ENCODE data around the gene KIAA0825. TPM values are rescaled to one million over a fixed set of nuclear protein-coding genes. Genes with fewer than 3 reads are reported as not detected.

The KIAA0825 gene
- total and polyA plus RNA-seq, 2 experiments from 2014 or later, result 3.0 to 7.0 TPM

DNA sequence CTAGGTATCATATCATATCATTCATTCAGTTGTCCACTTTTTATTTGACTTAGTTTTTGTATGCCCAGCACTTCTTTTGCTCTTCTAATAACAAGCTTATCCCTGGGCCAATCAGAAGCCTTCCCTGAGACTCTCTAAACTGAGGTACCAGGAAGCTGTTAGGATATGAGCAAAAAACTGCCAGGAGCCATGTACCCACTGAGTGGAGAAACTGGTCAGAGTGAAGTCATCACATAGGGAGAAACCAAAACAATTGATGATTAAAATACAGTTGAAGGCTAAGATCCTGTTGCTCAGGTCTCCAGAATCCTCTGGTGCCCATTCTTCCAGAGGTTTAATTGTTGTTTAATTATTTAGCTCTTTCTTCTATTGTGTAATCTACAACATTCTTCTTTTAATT lies 120.2 kb downstream of the KIAA0825 start:
- Histone ChIP-seq H3K79me2 (ENCODE audit: insufficient read depth) (no peaks in the 10 kb centered on the region), H3K27ac (no peak overlapping the region), H3K9ac (no peak overlapping the region), H2AFZ (no peak overlapping the region), H3K9me3 (ENCODE audit: low read depth) (no peaks in the 10 kb centered on the region), H3K4me3 (no peak overlapping the region), H3K4me1 (ENCODE audit: insufficient read depth) (no peaks in the 10 kb centered on the region), H3K36me3 (ENCODE audit: low read depth) (no peaks in the 10 kb centered on the region), H4K20me1 (ENCODE audit: insufficient read depth) (no peaks in the 10 kb centered on the region), H3K4me2 (ENCODE audit: unreplicated experiment) (no peak overlapping the region), H3K27me3 (replicated peaks; ENCODE audit: insufficient read depth) (no peaks in the 10 kb centered on the region), H3F3A (ENCODE audit: insufficient read depth) (no peaks in the 10 kb centered on the region), H3K9me2 (ENCODE audit: insufficient read depth) (no peaks in the 10 kb centered on the region)
- DNase-seq, result no peak
- in situ Hi-C loops (cut with MboI), result no loop called here
- TF ChIP-seq EZH2phosphoT487 (IDR thresholded peaks at IDR 0.05; ENCODE audit: insufficient read depth, low read depth) (no peak), EZH2 (IDR thresholded peaks at IDR 0.05; ENCODE audit: insufficient read depth, poor library complexity, severe bottlenecking) (no peak)

DNA sequence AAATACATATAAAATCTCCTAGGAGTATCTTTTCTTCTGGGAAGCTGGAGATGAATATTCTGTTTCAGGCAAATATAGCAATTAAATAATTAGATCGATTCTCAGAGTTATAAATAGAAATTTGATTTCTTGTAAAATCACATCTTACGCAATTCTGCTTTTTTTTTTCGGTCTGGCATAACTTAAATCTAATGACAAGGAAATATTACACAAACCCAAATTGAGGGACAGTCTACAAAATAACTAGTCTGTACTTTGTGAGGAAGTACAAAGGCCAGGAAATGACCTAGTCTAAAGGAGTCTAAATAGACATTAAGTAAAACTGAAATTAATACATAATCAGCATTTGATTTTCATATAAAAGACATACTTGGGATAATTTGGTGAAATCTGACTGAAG lies 133.3 kb downstream of the KIAA0825 start:
- H3K27ac ChIP-seq, result no peak overlapping the region
- no peak overlapping the region for H3K4me2 ChIP-seq (ENCODE audit: unreplicated experiment)
- H3K79me2 ChIP-seq (ENCODE audit: insufficient read depth), result no peaks in the 10 kb centered on the region
- H3K9me2 ChIP-seq (ENCODE audit: insufficient read depth), result no peaks in the 10 kb centered on the region
- peaks cover 8% of the 10 kb centered on the region for H3K4me1 ChIP-seq (ENCODE audit: insufficient read depth)
- 54 to 60% methylated on average over 3 of the region's 3 CpGs for WGBS, 2 experiments (ENCODE audit: low coverage in 1 of 2, low lambda C conversion rate in 2 of 2, missing lambda C conversion rate in 2 of 2)
- H3K27me3 ChIP-seq (replicated peaks; ENCODE audit: insufficient read depth), result no peaks in the 10 kb centered on the region
- no peaks in the 10 kb centered on the region for H3K9me3 ChIP-seq (ENCODE audit: low read depth)
- no peak overlapping the region for H3K9ac ChIP-seq
- DNase-seq, result no peak
- TF ChIP-seq EZH2phosphoT487 (IDR thresholded peaks at IDR 0.05; ENCODE audit: insufficient read depth, low read depth), result no peak
- in situ Hi-C loops (cut with MboI), result no loop called here
- no peaks in the 10 kb centered on the region for H4K20me1 ChIP-seq (ENCODE audit: insufficient read depth)
- no peak overlapping the region for H3K4me3 ChIP-seq
- no peaks in the 10 kb centered on the region for H3F3A ChIP-seq (ENCODE audit: insufficient read depth)
- H2AFZ ChIP-seq, result no peak overlapping the region
- H3K36me3 ChIP-seq (ENCODE audit: low read depth), result no peaks in the 10 kb centered on the region

DNA sequence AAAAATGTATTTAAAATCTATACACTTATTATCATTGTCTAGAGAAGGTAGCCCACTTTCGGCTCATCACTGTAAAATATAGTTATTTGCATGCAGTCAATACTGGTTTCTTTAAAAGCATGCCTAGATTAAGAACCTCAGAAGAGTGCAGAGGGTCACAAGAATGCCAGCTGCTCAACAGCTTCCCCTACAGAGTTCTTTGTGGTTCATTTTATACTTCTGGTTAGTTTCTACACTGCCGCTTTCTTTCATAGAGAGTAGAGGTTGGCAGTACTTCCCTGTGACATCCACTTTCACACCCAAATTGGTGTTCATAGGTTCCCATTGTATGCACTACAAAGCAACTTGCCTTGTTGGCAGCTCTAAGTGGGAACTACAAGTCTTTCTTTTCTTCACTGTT lies 137.3 kb downstream of the KIAA0825 start:
- DNase-seq, result no peak
- Histone ChIP-seq H3K9ac (no peak overlapping the region), H3K4me1 (ENCODE audit: insufficient read depth) (peaks cover 9% of the 10 kb centered on the region), H3K27me3 (replicated peaks; ENCODE audit: insufficient read depth) (no peaks in the 10 kb centered on the region), H3K9me2 (ENCODE audit: insufficient read depth) (no peaks in the 10 kb centered on the region), H3K9me3 (ENCODE audit: low read depth) (no peaks in the 10 kb centered on the region), H4K20me1 (ENCODE audit: insufficient read depth) (no peaks in the 10 kb centered on the region), H3K4me2 (ENCODE audit: unreplicated experiment) (no peak overlapping the region), H3K36me3 (ENCODE audit: low read depth) (no peaks in the 10 kb centered on the region), H3F3A (ENCODE audit: insufficient read depth) (no peaks in the 10 kb centered on the region), H3K4me3 (no peak overlapping the region), H2AFZ (no peak overlapping the region), H3K27ac (no peak overlapping the region), H3K79me2 (ENCODE audit: insufficient read depth) (no peaks in the 10 kb centered on the region)
- WGBS, 2 experiments (ENCODE audit: low coverage in 1 of 2, low lambda C conversion rate in 2 of 2, missing lambda C conversion rate in 2 of 2), result 99 to 100% methylated on average over 2 of the region's 2 CpGs
- TF ChIP-seq EZH2phosphoT487 (IDR thresholded peaks at IDR 0.05; ENCODE audit: insufficient read depth, low read depth) (no peak), EZH2 (IDR thresholded peaks at IDR 0.05; ENCODE audit: insufficient read depth, poor library complexity, severe bottlenecking) (no peak)
- in situ Hi-C loops (cut with MboI), result no loop called here

DNA sequence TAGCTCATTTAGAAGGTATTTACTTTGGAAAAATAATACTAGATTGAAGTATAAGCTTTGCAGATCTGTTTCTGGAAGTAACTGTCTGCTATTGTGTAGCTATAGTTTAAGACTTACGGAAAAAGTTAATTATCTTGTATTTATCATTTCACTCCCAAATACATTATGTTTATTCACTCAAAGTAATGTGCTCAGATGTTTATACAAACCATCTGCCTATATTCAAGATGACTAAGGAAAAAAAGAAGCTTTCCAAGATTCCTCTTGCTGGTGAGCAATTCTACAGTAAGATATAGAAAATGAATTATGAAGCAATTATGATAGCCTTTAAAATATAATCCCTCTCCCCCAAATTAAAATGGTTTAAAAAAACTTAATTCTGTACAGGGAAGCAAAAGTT lies 137.9 kb downstream of the KIAA0825 start:
- Histone ChIP-seq H3K4me1 (ENCODE audit: insufficient read depth) (peaks cover 9% of the 10 kb centered on the region), H3K4me2 (ENCODE audit: unreplicated experiment) (no peak overlapping the region), H2AFZ (no peak overlapping the region), H4K20me1 (ENCODE audit: insufficient read depth) (no peaks in the 10 kb centered on the region), H3K9me3 (ENCODE audit: low read depth) (no peaks in the 10 kb centered on the region), H3F3A (ENCODE audit: insufficient read depth) (no peaks in the 10 kb centered on the region), H3K9me2 (ENCODE audit: insufficient read depth) (no peaks in the 10 kb centered on the region), H3K9ac (no peak overlapping the region), H3K79me2 (ENCODE audit: insufficient read depth) (no peaks in the 10 kb centered on the region), H3K4me3 (no peak overlapping the region), H3K27ac (no peak overlapping the region), H3K27me3 (replicated peaks; ENCODE audit: insufficient read depth) (no peaks in the 10 kb centered on the region), H3K36me3 (ENCODE audit: low read depth) (no peaks in the 10 kb centered on the region)
- DNase-seq, result peak; percentile 53
- TF ChIP-seq EZH2phosphoT487 (IDR thresholded peaks at IDR 0.05; ENCODE audit: insufficient read depth, low read depth) (no peak), EZH2 (IDR thresholded peaks at IDR 0.05; ENCODE audit: insufficient read depth, poor library complexity, severe bottlenecking) (no peak)
- in situ Hi-C loops (cut with MboI), result no loop called here
- 88 to 96% methylated on average over 1 of the region's 1 CpG for WGBS, 2 experiments (ENCODE audit: low coverage in 1 of 2, low lambda C conversion rate in 2 of 2, missing lambda C conversion rate in 2 of 2)

DNA sequence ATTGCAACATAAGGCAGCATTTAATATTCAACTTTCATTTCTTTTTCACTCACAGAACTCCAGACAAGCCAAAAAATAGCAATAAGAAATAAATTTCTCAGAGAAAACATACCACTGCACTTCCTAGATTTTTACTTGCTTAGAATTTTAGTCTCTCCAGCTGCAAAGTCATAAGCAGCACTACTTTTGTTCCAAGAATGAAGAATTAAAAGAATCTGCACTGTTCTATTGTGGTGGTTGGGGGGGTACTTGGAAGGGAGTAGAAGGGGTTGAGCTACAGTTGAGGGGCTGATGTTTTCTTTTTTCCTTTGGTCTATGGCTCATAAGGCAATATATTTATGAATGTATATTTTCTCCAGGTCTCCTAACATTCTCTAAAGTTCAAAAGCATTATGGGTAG lies 144.5 kb downstream of the KIAA0825 start:
- H3K4me2 ChIP-seq (ENCODE audit: unreplicated experiment), result no peak overlapping the region
- in situ Hi-C loops (cut with MboI), result no loop called here
- TF ChIP-seq EZH2phosphoT487 (IDR thresholded peaks at IDR 0.05; ENCODE audit: insufficient read depth, low read depth) (no peak), EZH2 (IDR thresholded peaks at IDR 0.05; ENCODE audit: insufficient read depth, poor library complexity, severe bottlenecking) (no peak)
- no peaks in the 10 kb centered on the region for H3K79me2 ChIP-seq (ENCODE audit: insufficient read depth)
- no peaks in the 10 kb centered on the region for H3K9me3 ChIP-seq (ENCODE audit: low read depth)
- H4K20me1 ChIP-seq (ENCODE audit: insufficient read depth), result no peaks in the 10 kb centered on the region
- no peak for DNase-seq
- peaks cover 27% of the 10 kb centered on the region for H3K4me1 ChIP-seq (ENCODE audit: insufficient read depth)
- H3K27me3 ChIP-seq (replicated peaks; ENCODE audit: insufficient read depth), result no peaks in the 10 kb centered on the region
- H3K9me2 ChIP-seq (ENCODE audit: insufficient read depth), result no peaks in the 10 kb centered on the region
- H3F3A ChIP-seq (ENCODE audit: insufficient read depth), result peaks cover 27% of the 10 kb centered on the region
- H3K4me3 ChIP-seq, result no peak overlapping the region
- H3K36me3 ChIP-seq (ENCODE audit: low read depth), result no peaks in the 10 kb centered on the region
- H2AFZ ChIP-seq, result no peak overlapping the region
- H3K9ac ChIP-seq, result no peak overlapping the region
- no peak overlapping the region for H3K27ac ChIP-seq
